IgD-negative memory B cell (primary cell): Measurements from ENCODE around the gene PHKG2. TPM values are rescaled to one million over a fixed set of nuclear protein-coding genes. Genes with fewer than 3 reads are reported as not detected.

ENCODE experiments used
- H3K27ac Mint-ChIP-seq, 3 donors: one replicate each; pipeline ENCODE4 v1.8.0; 2020 to 2022; ENCODE audit warnings: mild to moderate bottlenecking in 3 of 3, mixed read lengths in 3 of 3, moderate library complexity in 1 of 3
- H3K27me3 Mint-ChIP-seq: one replicate; pipeline ENCODE4 v1.8.0; 2021; ENCODE audit warnings: mixed read lengths
- H3K36me3 Mint-ChIP-seq: one replicate; pipeline ENCODE4 v1.8.0; 2020; ENCODE audit warnings: mild to moderate bottlenecking, mixed read lengths
- H3K4me1 Mint-ChIP-seq, 3 donors: one replicate each; pipeline ENCODE4 v1.8.0; 2020 to 2022; ENCODE audit warnings: mixed read lengths in 3 of 3, mild to moderate bottlenecking in 1 of 3
- H3K4me3 Mint-ChIP-seq, 4 donors: one replicate each; pipeline ENCODE4 v1.8.0; 2020 to 2022; ENCODE audit warnings: mild to moderate bottlenecking in 4 of 4, mixed read lengths in 4 of 4, moderate library complexity in 3 of 4
- H3K9me3 Mint-ChIP-seq, 3 donors: one replicate each; pipeline ENCODE4 v1.8.0; 2020 to 2021; ENCODE audit warnings: mixed read lengths in 3 of 3, mild to moderate bottlenecking in 1 of 3
- polyA plus RNA-seq: library from polyadenylated mRNA; unstranded; fragments of 300-500 nt; fragmentation: Illumina TruSeq; gene quantifications from one replicate; pipeline ENCODE4 v1.2.3, GENCODE V29; 2021

PHKG2 gene
- polyA plus RNA-seq, 1 donor from 2014 or later, result 36.7 TPM

GRCh38 chr16:30783280-30784109 is 35.3 kb downstream of the PHKG2 start:
- H3K27me3 Mint-ChIP-seq, result peaks cover 19% of the 10 kb centered on the region
- peaks cover 1% of the 10 kb centered on the region for H3K36me3 Mint-ChIP-seq
- no peaks in the 10 kb centered on the region for H3K9me3 Mint-ChIP-seq
- no peak overlapping the region for H3K27ac Mint-ChIP-seq
- peaks cover 0 to 6% (median 6%) of the 10 kb centered on the region in 3 donors for H3K4me1 Mint-ChIP-seq
- H3K4me3 Mint-ChIP-seq, result no peak overlapping the region

GRCh38 chr16:30784215-30784614 is 36.0 kb downstream of the PHKG2 start:
- H3K27ac Mint-ChIP-seq, result no peak overlapping the region
- H3K4me3 Mint-ChIP-seq, result no peak overlapping the region
- no peaks in the 10 kb centered on the region for H3K9me3 Mint-ChIP-seq
- peaks cover 1% of the 10 kb centered on the region for H3K36me3 Mint-ChIP-seq
- H3K4me1 Mint-ChIP-seq, result peaks cover 0 to 6% (median 6%) of the 10 kb centered on the region in 3 donors
- H3K27me3 Mint-ChIP-seq, result peaks cover 18% of the 10 kb centered on the region

- H3K4me1 Mint-ChIP-seq, result peaks cover 0 to 6% (median 6%) of the 10 kb centered on the region in 3 donors
- no peak overlapping the region for H3K27ac Mint-ChIP-seq
- peaks cover 18% of the 10 kb centered on the region for H3K27me3 Mint-ChIP-seq
These were observed 37.2 kb downstream of the PHKG2 start for GRCh38 chr16:30785126-30786106.

GRCh38 chr16:30786115-30786935 is 38.1 kb downstream of the PHKG2 start:
- H3K4me3 Mint-ChIP-seq, result peak overlapping the region; percentile 58 to 88 (median 69)
- H3K27ac Mint-ChIP-seq, result no peak overlapping the region
- H3K4me1 Mint-ChIP-seq, result peaks cover 0 to 6% (median 6%) of the 10 kb centered on the region in 3 donors
- peaks cover 18% of the 10 kb centered on the region for H3K27me3 Mint-ChIP-seq
- H3K36me3 Mint-ChIP-seq, result no peaks in the 10 kb centered on the region
- H3K9me3 Mint-ChIP-seq, result no peaks in the 10 kb centered on the region

More at GRCh38 chr16:30785126-30786106, 37.2 kb downstream of the PHKG2 start:
- H3K9me3 Mint-ChIP-seq, result no peaks in the 10 kb centered on the region
- no peaks in the 10 kb centered on the region for H3K36me3 Mint-ChIP-seq
- peak overlapping the region in 3 of 4 donors; percentile 36 to 88 (median 62) for H3K4me3 Mint-ChIP-seq

GRCh38 chr16:30786936-30787612 is 38.8 kb downstream of the PHKG2 start, which contains the start of gene ZNF629:
Gene ZNF629 (minus strand): TSS chr16:30787205. CDS start chr16:30784482, 2,723 bp downstream.
- no peaks in the 10 kb centered on the region for H3K36me3 Mint-ChIP-seq
- H3K4me3 Mint-ChIP-seq, result peak within 1 kb of the TSS; percentile 66 to 90 (median 78)
- H3K4me1 Mint-ChIP-seq, result peaks cover 0 to 6% (median 6%) of the 10 kb centered on the region in 3 donors
- no peaks in the 10 kb centered on the region for H3K9me3 Mint-ChIP-seq
- H3K27me3 Mint-ChIP-seq, result peaks cover 18% of the 10 kb centered on the region
- peak within 1 kb of the TSS in 1 of 3 donors; percentile 69 for H3K27ac Mint-ChIP-seq

- no peaks in the 10 kb centered on the region for H3K36me3 Mint-ChIP-seq
- H3K4me1 Mint-ChIP-seq, result peaks cover 0 to 6% (median 6%) of the 10 kb centered on the region in 3 donors
- H3K27me3 Mint-ChIP-seq, result peaks cover 18% of the 10 kb centered on the region
- no peaks in the 10 kb centered on the region for H3K9me3 Mint-ChIP-seq
- peak overlapping the region; percentile 60 to 90 (median 78) for H3K4me3 Mint-ChIP-seq
- H3K27ac Mint-ChIP-seq, result peak overlapping the region in 1 of 3 donors; percentile 67
These were observed 39.6 kb downstream of the PHKG2 start for GRCh38 chr16:30787613-30788378.

- Mint-ChIP-seq H3K27ac (no peak overlapping the region), H3K9me3 (no peaks in the 10 kb centered on the region), H3K4me1 (no peaks in the 10 kb centered on the region), H3K36me3 (peaks cover 2% of the 10 kb centered on the region), H3K4me3 (no peak overlapping the region), H3K27me3 (no peaks in the 10 kb centered on the region)
These were observed 45.4 kb downstream of the PHKG2 start for GRCh38 chr16:30793508-30794069.

GRCh38 chr16:30794634-30795033 is 46.4 kb downstream of the PHKG2 start:
- Mint-ChIP-seq H3K4me1 (no peaks in the 10 kb centered on the region), H3K9me3 (no peaks in the 10 kb centered on the region), H3K36me3 (peaks cover 2% of the 10 kb centered on the region), H3K27me3 (no peaks in the 10 kb centered on the region), H3K4me3 (no peak overlapping the region), H3K27ac (no peak overlapping the region)

- no peaks in the 10 kb centered on the region for H3K9me3 Mint-ChIP-seq
- H3K27me3 Mint-ChIP-seq, result no peaks in the 10 kb centered on the region
- peaks cover 3% of the 10 kb centered on the region for H3K36me3 Mint-ChIP-seq
- peaks cover under 1 to 2% (median 1%) of the 10 kb centered on the region in 3 donors for H3K4me1 Mint-ChIP-seq
- H3K27ac Mint-ChIP-seq, result no peak overlapping the region
- no peak overlapping the region for H3K4me3 Mint-ChIP-seq
These were observed 49.6 kb downstream of the PHKG2 start for GRCh38 chr16:30797670-30798309.

Other genes starting within 250 kb of the PHKG2 start
- gene ZNF768, start 221.9 kb upstream of the PHKG2 start, polyA plus RNA-seq, result 12.7 TPM
- 14.8 TPM for gene ZNF747, start 213.6 kb upstream of the PHKG2 start, polyA plus RNA-seq
- 6.2 TPM for gene ZNF764, start 190.1 kb upstream of the PHKG2 start, polyA plus RNA-seq
- 40.7 TPM for gene ZNF688, start 176.7 kb upstream of the PHKG2 start, polyA plus RNA-seq
- gene ZNF785, start 162.7 kb upstream of the PHKG2 start, polyA plus RNA-seq, result 2.9 TPM
- gene ZNF689, start 138.0 kb upstream of the PHKG2 start, polyA plus RNA-seq, result 12.8 TPM
- 27.6 TPM for gene PRR14, start 97.5 kb upstream of the PHKG2 start, polyA plus RNA-seq
- 7.1 TPM for gene FBRS, start 90.0 kb upstream of the PHKG2 start, polyA plus RNA-seq
- gene SRCAP, start 49.3 kb upstream of the PHKG2 start, polyA plus RNA-seq, result 32.6 TPM
- 0.63 TPM for gene CFAP119, start 13.6 kb downstream of the PHKG2 start, polyA plus RNA-seq
- gene RNF40, start 13.9 kb downstream of the PHKG2 start, polyA plus RNA-seq, result 56.0 TPM
- 0.30 TPM for gene ZNF629, start 38.8 kb downstream of the PHKG2 start, polyA plus RNA-seq
- 45.0 TPM for gene BCL7C, start 145.7 kb downstream of the PHKG2 start, polyA plus RNA-seq
- not detected for gene CTF1, start 148.2 kb downstream of the PHKG2 start, polyA plus RNA-seq
- gene FBXL19, start 175.1 kb downstream of the PHKG2 start, polyA plus RNA-seq, result 0.26 TPM
- gene ORAI3, start 200.6 kb downstream of the PHKG2 start, polyA plus RNA-seq, result 68.8 TPM
- 3.0 TPM for gene SETD1A, start 209.3 kb downstream of the PHKG2 start, polyA plus RNA-seq
- not detected for gene HSD3B7, start 236.8 kb downstream of the PHKG2 start, polyA plus RNA-seq